Measurements from ENCODE around the gene C2orf76. TPM values are rescaled to one million over a fixed set of nuclear protein-coding genes. Genes with fewer than 3 reads are reported as not detected.

Gene C2orf76
- total RNA-seq, 1 donor from 2014 or later = not detected

DNA sequence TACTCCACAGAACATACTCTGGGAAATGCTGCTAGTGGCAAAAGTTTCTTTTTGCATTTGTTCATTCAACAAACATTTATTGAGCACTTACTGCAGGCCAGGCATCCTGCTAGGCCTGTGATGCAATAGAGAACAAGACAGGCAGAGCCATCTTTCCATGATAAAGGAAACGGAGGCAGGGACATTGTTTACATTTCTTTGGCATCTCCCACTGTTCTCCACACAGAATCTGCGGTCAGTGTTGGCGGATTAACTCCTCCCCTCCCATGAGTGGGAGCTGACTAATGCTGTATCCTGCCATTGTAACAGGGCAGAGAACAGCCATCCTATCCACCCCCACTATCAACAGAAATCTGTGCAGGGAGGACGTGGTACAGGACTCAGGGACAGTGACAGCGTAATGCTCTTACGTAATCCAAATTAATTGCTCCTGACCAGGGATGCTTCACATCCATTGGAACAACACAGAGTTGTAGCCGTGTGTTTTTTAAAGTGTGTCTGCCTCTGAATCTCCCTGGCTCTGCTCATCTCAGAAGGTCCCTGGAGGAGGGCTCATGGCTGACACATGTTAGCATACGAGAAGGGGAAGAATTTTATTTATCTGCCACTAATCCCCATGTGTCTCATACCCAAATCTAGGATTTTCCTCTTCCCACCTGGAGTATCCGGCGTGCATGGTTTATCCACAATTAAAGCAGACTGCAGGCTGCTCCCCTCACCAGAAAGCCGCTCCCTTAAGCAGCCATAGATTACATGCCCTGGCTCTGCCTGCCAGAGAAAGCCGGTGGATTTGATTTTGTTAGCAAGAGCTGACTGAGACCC, 110.7 kb downstream of the C2orf76 start:
- TF ChIP-seq, protein P1, sequence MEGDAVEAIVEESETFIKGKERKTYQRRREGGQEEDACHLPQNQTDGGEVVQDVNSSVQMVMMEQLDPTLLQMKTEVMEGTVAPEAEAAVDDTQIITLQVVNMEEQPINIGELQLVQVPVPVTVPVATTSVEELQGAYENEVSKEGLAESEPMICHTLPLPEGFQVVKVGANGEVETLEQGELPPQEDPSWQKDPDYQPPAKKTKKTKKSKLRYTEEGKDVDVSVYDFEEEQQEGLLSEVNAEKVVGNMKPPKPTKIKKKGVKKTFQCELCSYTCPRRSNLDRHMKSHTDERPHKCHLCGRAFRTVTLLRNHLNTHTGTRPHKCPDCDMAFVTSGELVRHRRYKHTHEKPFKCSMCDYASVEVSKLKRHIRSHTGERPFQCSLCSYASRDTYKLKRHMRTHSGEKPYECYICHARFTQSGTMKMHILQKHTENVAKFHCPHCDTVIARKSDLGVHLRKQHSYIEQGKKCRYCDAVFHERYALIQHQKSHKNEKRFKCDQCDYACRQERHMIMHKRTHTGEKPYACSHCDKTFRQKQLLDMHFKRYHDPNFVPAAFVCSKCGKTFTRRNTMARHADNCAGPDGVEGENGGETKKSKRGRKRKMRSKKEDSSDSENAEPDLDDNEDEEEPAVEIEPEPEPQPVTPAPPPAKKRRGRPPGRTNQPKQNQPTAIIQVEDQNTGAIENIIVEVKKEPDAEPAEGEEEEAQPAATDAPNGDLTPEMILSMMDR (IDR thresholded peaks at IDR 0.05) = no peak
- Histone ChIP-seq H3K4me1 (peaks cover 0 to 2% of the 10 kb centered on the region in 2 donors), H3K9me3 (no peaks in the 10 kb centered on the region), H3K27me3 (no peaks in the 10 kb centered on the region), H3K27ac (no peak overlapping the region), H3K4me3 (no peak overlapping the region), H3K36me3 (peaks cover 10% of the 10 kb centered on the region in 2 donors)
- no peak for DNase-seq (ENCODE audit: low spot score in 2 of 2)
- intact Hi-C loops (cut with DNase I) = no loop called here

DNA sequence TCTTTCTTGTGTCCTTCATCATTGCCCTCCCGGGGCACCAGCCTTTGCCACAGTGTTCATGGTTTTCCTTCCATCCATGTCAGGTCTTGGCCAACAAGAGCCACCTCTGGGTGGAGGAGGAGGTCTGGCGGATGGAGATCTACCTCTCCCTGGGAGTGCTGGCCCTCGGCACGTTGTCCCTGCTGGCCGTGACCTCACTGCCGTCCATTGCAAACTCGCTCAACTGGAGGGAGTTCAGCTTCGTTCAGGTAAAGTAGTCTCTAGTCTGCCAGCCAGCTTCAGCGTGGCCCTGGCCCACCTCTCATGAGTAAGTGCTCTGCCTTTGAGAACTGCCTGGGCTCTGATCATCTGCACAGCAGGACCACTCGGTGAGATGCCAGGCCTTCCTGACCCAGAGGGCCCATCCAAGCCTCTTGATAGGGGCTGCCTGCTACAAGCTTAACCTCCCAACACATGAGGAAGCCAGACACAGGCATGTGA, 112.0 kb downstream of the C2orf76 start:
- Histone ChIP-seq H3K9me3 (no peaks in the 10 kb centered on the region), H3K36me3 (peaks cover 10% of the 10 kb centered on the region in 2 donors), H3K4me1 (peaks cover 0 to 2% of the 10 kb centered on the region in 2 donors), H3K27ac (no peak overlapping the region), H3K27me3 (no peaks in the 10 kb centered on the region), H3K4me3 (no peak overlapping the region)
- TF ChIP-seq, protein P1 (IDR thresholded peaks at IDR 0.05) = no peak
- DNase-seq (ENCODE audit: low spot score in 2 of 2) = no peak
- intact Hi-C loops (cut with DNase I) = no loop called here

DNA sequence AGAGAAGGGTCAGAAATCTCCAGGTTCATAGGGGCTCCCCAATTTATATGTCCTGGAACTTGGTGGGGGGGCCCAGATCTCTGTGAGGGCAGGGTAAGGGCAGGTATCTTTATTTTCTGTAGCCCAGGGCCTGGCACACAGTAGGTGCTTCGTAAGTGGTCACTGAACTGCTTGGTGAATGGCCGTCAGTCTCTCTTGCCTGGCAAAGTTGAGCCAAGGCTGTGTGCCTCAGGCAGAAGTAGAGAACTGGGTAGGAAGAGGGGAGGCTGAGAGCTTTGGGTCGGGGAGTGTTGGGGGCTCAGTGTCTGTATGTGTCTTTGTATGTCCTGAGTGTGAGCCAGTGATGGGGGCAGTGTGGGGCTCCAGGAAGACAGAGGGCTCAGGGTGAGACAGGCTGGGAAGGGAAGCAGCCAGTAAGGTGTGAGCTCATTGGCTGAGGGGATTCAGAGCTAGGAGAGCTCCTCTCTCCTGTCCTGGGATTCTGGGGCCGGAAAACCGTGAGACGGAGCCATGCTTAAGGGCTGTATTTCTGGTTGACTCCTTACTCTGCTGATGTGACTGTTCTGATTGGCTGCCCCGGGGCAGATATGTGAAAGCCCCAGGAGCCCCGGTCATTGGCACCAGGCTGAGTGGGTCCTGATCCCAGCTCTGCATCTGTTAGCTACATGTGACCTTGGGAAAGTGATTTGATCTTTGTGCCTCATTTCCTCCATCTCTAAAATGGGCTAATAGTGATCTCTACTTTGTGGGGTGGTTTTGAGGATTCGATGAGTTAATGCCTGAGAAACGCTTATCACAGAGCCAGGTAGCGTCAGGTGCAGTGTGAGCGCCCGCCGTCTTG, 112.7 kb downstream of the C2orf76 start:
- Histone ChIP-seq H3K36me3 (peaks cover 5 to 13% of the 10 kb centered on the region in 2 donors), H3K9me3 (no peaks in the 10 kb centered on the region), H3K27me3 (no peaks in the 10 kb centered on the region), H3K4me3 (no peak overlapping the region), H3K27ac (no peak overlapping the region), H3K4me1 (peaks cover 0 to 2% of the 10 kb centered on the region in 2 donors)
- intact Hi-C loops (cut with DNase I) = no loop called here
- TF ChIP-seq, protein P1 (IDR thresholded peaks at IDR 0.05) = no peak
- no peak for DNase-seq (ENCODE audit: low spot score in 2 of 2)

DNA sequence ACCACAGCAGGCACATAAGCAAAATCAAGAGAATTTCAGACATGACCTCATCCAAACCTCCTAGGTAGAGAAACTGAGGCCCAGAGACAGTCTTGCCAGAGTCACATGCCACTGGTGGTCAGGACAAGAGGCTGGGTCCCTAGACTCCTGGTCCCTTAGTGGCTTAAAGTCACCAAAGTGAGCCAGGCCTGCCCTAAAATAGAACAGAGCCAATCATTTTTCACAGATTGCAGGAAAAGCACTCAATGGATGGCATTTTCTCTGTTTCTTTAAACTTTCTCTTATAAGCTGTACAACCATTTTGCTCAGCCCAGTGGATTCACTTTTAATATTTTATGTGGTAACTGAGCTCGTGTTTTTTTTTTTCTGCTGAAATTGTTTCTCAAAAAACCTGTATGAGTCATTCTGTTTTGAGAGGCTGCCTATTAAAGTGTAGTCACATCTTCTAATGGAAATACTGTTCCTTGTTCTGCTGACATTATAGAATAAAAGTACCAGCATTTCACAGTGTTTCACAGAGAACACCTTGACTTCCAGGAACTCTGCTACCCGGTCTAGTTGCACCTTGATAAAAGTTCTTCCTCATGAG, 113.4 kb downstream of the C2orf76 start:
- Histone ChIP-seq H3K9me3 (no peaks in the 10 kb centered on the region), H3K27me3 (no peaks in the 10 kb centered on the region), H3K4me3 (no peak overlapping the region), H3K27ac (peak overlapping the region in 1 of 2 donors; percentile 4), H3K36me3 (peaks cover 5 to 20% of the 10 kb centered on the region in 2 donors), H3K4me1 (peaks cover 0 to 2% of the 10 kb centered on the region in 2 donors)
- TF ChIP-seq, protein P1 (IDR thresholded peaks at IDR 0.05) = no peak
- intact Hi-C loops (cut with DNase I) = no loop called here
- no peak for DNase-seq (ENCODE audit: low spot score in 2 of 2)

Other genes starting within 250 kb of the C2orf76 start
- 11.6 TPM for gene C1QL2, start 208.1 kb downstream of the C2orf76 start, total RNA-seq
- gene STEAP3, start 143.0 kb downstream of the C2orf76 start, total RNA-seq = 34.5 TPM
- gene DBI, start 143 bp upstream of the C2orf76 start, total RNA-seq = 11.2 TPM
- gene TMEM37, start 65.0 kb upstream of the C2orf76 start, total RNA-seq = 2.3 TPM
- not detected for gene SCTR, start 157.6 kb upstream of the C2orf76 start, total RNA-seq
- not detected for gene CFAP221, start 177.6 kb upstream of the C2orf76 start, total RNA-seq